ENCODE measurements around the gene TESMIN.

The TESMIN gene

GRCh38 chr11:68694431-68695297 lies 56.7 kb downstream of the TESMIN start:
- Histone ChIP-seq H3K36me3 (ENCODE audit: insufficient read depth, low read length) (no peaks in the 10 kb centered on the region), H3K27ac (no peak overlapping the region), H3K4me3 (no peak overlapping the region), H3K9me3 (ENCODE audit: low read depth, low read length) (no peaks in the 10 kb centered on the region), H3K9ac (ENCODE audit: insufficient read length) (no peak overlapping the region)
- TF ChIP-seq EZH2 (IDR thresholded peaks at IDR 0.05): no peak
- no peak for TF ChIP-seq FOXP2 (optimal IDR thresholded peaks at IDR 0.05; ENCODE audit: control extremely low read depth, extremely low read length, insufficient read depth)
- TF ChIP-seq POLR2AphosphoS5 (IDR thresholded peaks at IDR 0.05; ENCODE audit: borderline replicate concordance, low read depth, low read length): no peak
- DNase-seq (ENCODE audit: low read depth, low spot score): no peak

DNA sequence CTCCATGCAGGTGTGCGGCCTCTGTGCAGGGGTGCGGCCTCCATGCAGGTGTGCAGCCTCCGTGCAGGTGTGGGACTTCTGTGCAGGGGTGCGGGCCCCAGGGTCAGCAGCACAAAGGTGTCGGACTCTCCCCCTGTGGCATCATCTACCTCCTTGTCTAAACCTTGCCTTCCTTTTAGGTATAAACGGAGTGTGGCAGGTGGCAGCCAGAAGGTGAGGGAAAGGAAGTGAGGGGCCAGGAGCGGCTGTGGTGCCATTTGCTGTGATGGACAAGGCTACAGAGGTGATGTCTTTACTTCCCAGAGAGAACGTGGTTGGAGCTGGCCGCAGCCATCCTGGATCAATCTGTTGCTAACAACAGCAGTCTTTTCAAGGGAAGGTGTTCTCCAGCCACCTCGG lies 57.8 kb downstream of the TESMIN start:
- TF ChIP-seq POLR2AphosphoS5 (IDR thresholded peaks at IDR 0.05; ENCODE audit: borderline replicate concordance, low read depth, low read length): no peak
- no peak for TF ChIP-seq EZH2 (IDR thresholded peaks at IDR 0.05)
- no peak for TF ChIP-seq FOXP2 (optimal IDR thresholded peaks at IDR 0.05; ENCODE audit: control extremely low read depth, extremely low read length, insufficient read depth)
- no peaks in the 10 kb centered on the region for H3K36me3 ChIP-seq (ENCODE audit: insufficient read depth, low read length)
- H3K9ac ChIP-seq (ENCODE audit: insufficient read length): no peak overlapping the region
- H3K27ac ChIP-seq: no peak overlapping the region
- H3K9me3 ChIP-seq (ENCODE audit: low read depth, low read length): no peaks in the 10 kb centered on the region
- no peak for DNase-seq (ENCODE audit: low read depth, low spot score)
- no peak overlapping the region for H3K4me3 ChIP-seq

GRCh38 chr11:68692871-68693483 lies 58.3 kb downstream of the TESMIN start:
- no peak overlapping the region for H3K9ac ChIP-seq (ENCODE audit: insufficient read length)
- no peak for TF ChIP-seq POLR2AphosphoS5 (IDR thresholded peaks at IDR 0.05; ENCODE audit: borderline replicate concordance, low read depth, low read length)
- TF ChIP-seq FOXP2 (optimal IDR thresholded peaks at IDR 0.05; ENCODE audit: control extremely low read depth, extremely low read length, insufficient read depth): no peak
- no peak for TF ChIP-seq EZH2 (IDR thresholded peaks at IDR 0.05)
- H3K4me3 ChIP-seq: no peak overlapping the region
- no peaks in the 10 kb centered on the region for H3K9me3 ChIP-seq (ENCODE audit: low read depth, low read length)
- H3K27ac ChIP-seq: no peak overlapping the region
- H3K36me3 ChIP-seq (ENCODE audit: insufficient read depth, low read length): no peaks in the 10 kb centered on the region
- DNase-seq (ENCODE audit: low read depth, low spot score): no peak

DNA sequence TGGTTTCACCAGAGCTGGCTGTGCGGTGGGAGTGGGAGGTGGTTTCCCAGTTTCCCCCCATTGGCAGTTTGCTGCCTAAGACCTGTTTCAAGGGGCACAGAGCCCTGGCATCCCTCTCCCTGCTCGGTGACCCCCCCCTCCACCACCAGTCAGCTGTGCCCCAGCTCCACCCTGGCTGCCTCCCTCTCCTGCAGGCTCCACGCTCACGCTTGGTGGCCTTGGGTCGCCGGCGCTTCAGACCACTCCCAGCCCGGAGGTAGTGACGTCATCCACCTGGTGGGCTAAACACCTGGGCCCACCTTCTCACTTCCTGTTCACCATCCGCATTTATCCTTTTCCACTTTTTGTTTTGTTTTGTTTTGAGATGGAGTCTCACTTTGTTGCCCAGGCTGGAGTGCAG lies 59.2 kb downstream of the TESMIN start:
- TF ChIP-seq POLR2AphosphoS5 (IDR thresholded peaks at IDR 0.05; ENCODE audit: borderline replicate concordance, low read depth, low read length): no peak
- no peak for TF ChIP-seq FOXP2 (optimal IDR thresholded peaks at IDR 0.05; ENCODE audit: control extremely low read depth, extremely low read length, insufficient read depth)
- TF ChIP-seq EZH2 (IDR thresholded peaks at IDR 0.05): no peak

DNA sequence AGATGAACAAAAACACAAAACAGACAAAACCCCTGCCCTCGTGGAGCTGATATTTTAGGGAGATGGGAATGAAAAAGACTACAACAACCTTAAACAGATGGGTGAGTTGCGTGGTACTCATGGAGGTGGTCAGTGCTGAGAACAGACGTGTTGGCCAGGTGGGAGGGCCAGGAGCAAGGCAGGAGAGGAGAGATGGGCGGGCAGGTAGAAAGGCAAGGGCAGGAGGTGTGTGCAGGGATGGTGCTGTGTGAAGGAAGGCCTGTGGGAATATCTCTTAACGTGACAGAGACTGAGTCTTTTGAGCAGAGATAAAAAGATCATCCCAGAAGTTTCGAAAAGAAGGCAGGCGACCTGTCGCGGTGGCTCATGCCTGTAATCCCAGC lies 59.9 kb downstream of the TESMIN start:
- H3K9me3 ChIP-seq (ENCODE audit: low read depth, low read length): no peaks in the 10 kb centered on the region
- TF ChIP-seq FOXP2 (optimal IDR thresholded peaks at IDR 0.05; ENCODE audit: control extremely low read depth, extremely low read length, insufficient read depth) (no peak), EZH2 (IDR thresholded peaks at IDR 0.05) (no peak), POLR2AphosphoS5 (IDR thresholded peaks at IDR 0.05; ENCODE audit: borderline replicate concordance, low read depth, low read length) (no peak)
- H3K9ac ChIP-seq (ENCODE audit: insufficient read length): no peak overlapping the region
- no peak for DNase-seq (ENCODE audit: low read depth, low spot score)
- H3K36me3 ChIP-seq (ENCODE audit: insufficient read depth, low read length): no peaks in the 10 kb centered on the region
- no peak overlapping the region for H3K27ac ChIP-seq
- H3K4me3 ChIP-seq: no peak overlapping the region

More for the DNA sequence above, 59.2 kb downstream of the TESMIN start:
- H3K9me3 ChIP-seq (ENCODE audit: low read depth, low read length): no peaks in the 10 kb centered on the region
- H3K9ac ChIP-seq (ENCODE audit: insufficient read length): no peak overlapping the region
- DNase-seq (ENCODE audit: low read depth, low spot score): no peak
- no peaks in the 10 kb centered on the region for H3K36me3 ChIP-seq (ENCODE audit: insufficient read depth, low read length)
- H3K4me3 ChIP-seq: no peak overlapping the region
- no peak overlapping the region for H3K27ac ChIP-seq

GRCh38 chr11:68690671-68691401 lies 60.5 kb downstream of the TESMIN start:
- H3K9me3 ChIP-seq (ENCODE audit: low read depth, low read length): no peaks in the 10 kb centered on the region
- TF ChIP-seq EZH2 (IDR thresholded peaks at IDR 0.05) (no peak), FOXP2 (optimal IDR thresholded peaks at IDR 0.05; ENCODE audit: control extremely low read depth, extremely low read length, insufficient read depth) (no peak), POLR2AphosphoS5 (IDR thresholded peaks at IDR 0.05; ENCODE audit: borderline replicate concordance, low read depth, low read length) (no peak)
- peak overlapping the region; percentile 2; the same call in 1 of the 2 replicates for H3K4me3 ChIP-seq
- H3K27ac ChIP-seq: peak overlapping the region; percentile 49; the same call in 1 of the 2 replicates
- DNase-seq (ENCODE audit: low read depth, low spot score): no peak
- no peaks in the 10 kb centered on the region for H3K36me3 ChIP-seq (ENCODE audit: insufficient read depth, low read length)
- peak overlapping the region; percentile 49 for H3K9ac ChIP-seq (ENCODE audit: insufficient read length)

DNA sequence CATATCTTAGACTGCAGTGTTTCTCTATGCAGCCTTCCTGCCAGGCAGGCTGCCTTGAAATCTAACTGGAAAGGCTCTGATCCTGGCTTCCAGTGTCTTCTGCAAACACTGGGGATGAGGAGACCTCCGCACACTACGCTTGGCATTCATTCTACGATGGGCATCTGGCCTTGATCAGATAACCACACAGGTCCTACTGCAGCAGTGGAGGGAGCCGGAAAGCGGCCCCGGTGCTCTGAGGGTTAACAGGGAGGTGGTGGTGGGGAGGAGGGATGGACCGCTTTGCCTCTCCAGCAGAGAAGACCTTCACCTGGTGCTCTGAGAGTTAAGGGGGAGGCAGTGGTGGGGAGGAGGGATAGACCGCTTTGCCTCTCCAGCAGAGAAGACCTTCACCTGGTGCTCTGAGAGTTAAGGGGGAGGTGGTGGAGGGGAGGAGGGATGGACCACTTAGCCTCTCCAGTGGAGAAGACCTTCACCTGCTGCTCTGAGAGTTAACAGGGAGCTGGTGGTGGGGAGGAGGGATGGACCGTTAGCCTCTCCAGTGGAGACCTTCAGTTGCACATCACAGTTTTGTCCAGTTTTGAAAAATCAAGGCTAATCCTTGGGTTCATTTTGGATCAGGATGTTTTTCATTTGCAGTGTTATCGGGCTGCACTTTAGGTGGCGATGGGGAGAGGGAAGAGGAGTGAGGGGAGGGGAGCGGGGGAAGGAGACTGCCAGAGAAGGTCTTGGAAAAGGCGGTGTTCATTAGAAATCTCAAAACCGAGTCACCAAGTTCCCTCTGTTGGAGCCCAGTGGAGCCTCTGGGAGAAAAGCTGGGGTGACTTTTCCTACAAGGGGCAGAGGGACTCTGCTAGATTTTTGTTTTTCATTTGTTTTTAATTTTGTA lies 61.3 kb downstream of the TESMIN start:
- H3K4me3 ChIP-seq: no peak overlapping the region; the same call in 1 of the 2 replicates
- peak overlapping the region; percentile 49 for H3K9ac ChIP-seq (ENCODE audit: insufficient read length)
- DNase-seq (ENCODE audit: low read depth, low spot score): no peak
- peak overlapping the region; percentile 49; the same call in 1 of the 2 replicates for H3K27ac ChIP-seq
- H3K9me3 ChIP-seq (ENCODE audit: low read depth, low read length): no peaks in the 10 kb centered on the region
- H3K36me3 ChIP-seq (ENCODE audit: insufficient read depth, low read length): no peaks in the 10 kb centered on the region
- TF ChIP-seq POLR2AphosphoS5 (IDR thresholded peaks at IDR 0.05; ENCODE audit: borderline replicate concordance, low read depth, low read length) (no peak), EZH2 (IDR thresholded peaks at IDR 0.05) (no peak), FOXP2 (optimal IDR thresholded peaks at IDR 0.05; ENCODE audit: control extremely low read depth, extremely low read length, insufficient read depth) (no peak)

All from SK-N-MC (cell line).